Upper lobe of left lung (tissue), 6 donors: Measurements from ENCODE around the gene STK4. TPM values are rescaled to one million over a fixed set of nuclear protein-coding genes. Genes with fewer than 3 reads are reported as not detected.

ENCODE experiments used
- ATAC-seq, 2 donors: fragments of 200-7000 bp; cut with Tn5 transposase; one replicate each; pipeline ENCODE4 v1.9.1; 2022; ENCODE audit warnings: mild to moderate bottlenecking in 2 of 2, moderate library complexity in 2 of 2; ENCODE audit not compliant: low FRiP score in 2 of 2
- DNase-seq, 2 donors: peaks; one replicate each; pipeline ENCODE4 v3.0.0-alpha.2; 2019 to 2020
- H3K27ac ChIP-seq, 4 donors: fragments of 200-600 bp; sonication (generic); one replicate each; pipeline ENCODE4 v1.5.1; 2016 to 2019
- H3K27me3 ChIP-seq, 4 donors: fragments of 200-600 bp; sonication (generic); one replicate each; pipeline ENCODE4 v1.5.1; 2017 to 2019
- H3K36me3 ChIP-seq, 4 donors: fragments of 200-600 bp; sonication (generic); one replicate each; pipeline ENCODE4 v1.5.1; 2016 to 2019
- H3K4me1 ChIP-seq, 4 donors: fragments of 200-600 bp; sonication (generic); one replicate each; pipeline ENCODE4 v1.5.1; 2018 to 2019
- H3K4me3 ChIP-seq, 4 donors: fragments of 200-600 bp; sonication (generic); one replicate each; pipeline ENCODE4 v1.5.1; 2017 to 2019; ENCODE audit warnings: mild to moderate bottlenecking in 2 of 4, moderate library complexity in 1 of 4
- H3K9me3 ChIP-seq, 4 donors: fragments of 200-600 bp; sonication (generic); one replicate each; pipeline ENCODE4 v1.5.1; 2018 to 2019
- EP300 ChIP-seq, 4 donors: sonication (generic); formaldehyde crosslinking; IDR thresholded peaks; one replicate each; pipeline ENCODE4 v1.5.1; 2017; ENCODE audit warnings: antibody characterized with exemption in 4 of 4, control low read depth in 2 of 4
- POLR2A ChIP-seq, 4 donors: fragments of 450-650 bp; IDR thresholded peaks; one replicate each; pipeline ENCODE4 v1.5.1; 2016 to 2017; ENCODE audit warnings: antibody characterized with exemption in 4 of 4, mild to moderate bottlenecking in 2 of 4
- POLR2AphosphoS5 ChIP-seq, 2 donors: sonication (generic); formaldehyde crosslinking; IDR thresholded peaks; one replicate each; pipeline ENCODE4 v1.5.1; 2017; ENCODE audit warnings: antibody characterized with exemption in 2 of 2
- whole genome bisulfite sequencing, 2 donors: methylation state at CpG; one replicate each; pipeline ENCODE4 v1.1.5; 2017 to 2018; 5-methylcytosine and 5-hydroxymethylcytosine counted together
- total RNA-seq, 6 donors: library from RNA; depleted of rRNA in 4 of 6; stranded (reverse); fragments of >200 nt in 4 of 6; gene quantifications; one replicate each; pipeline versions ENCODE4 v1.1.0 to v1.2.1, GENCODE V29; 2016 to 2021
- TF ChIP-seq, protein P1 (sequence below), 6 experiments: fragments of 450-650 bp in 4 of 6; fragments of 200-600 bp in 2 of 6; sonication (generic) in 2 of 6; IDR thresholded peaks; one replicate each; pipeline ENCODE4 v1.5.1; 2016 to 2019; ENCODE audit warnings: antibody characterized with exemption in 6 of 6
- donor health status: DM: no; HTN: no; CAD: no; lungs with moderate emphysema.
- donor health status: DM: no; HTN: yes; CAD: no; lungs with severe emphysema.

Gene STK4
- total RNA-seq, 6 donors from 2014 or later: 31.0 to 76.1 (median 44.1) TPM

DNA sequence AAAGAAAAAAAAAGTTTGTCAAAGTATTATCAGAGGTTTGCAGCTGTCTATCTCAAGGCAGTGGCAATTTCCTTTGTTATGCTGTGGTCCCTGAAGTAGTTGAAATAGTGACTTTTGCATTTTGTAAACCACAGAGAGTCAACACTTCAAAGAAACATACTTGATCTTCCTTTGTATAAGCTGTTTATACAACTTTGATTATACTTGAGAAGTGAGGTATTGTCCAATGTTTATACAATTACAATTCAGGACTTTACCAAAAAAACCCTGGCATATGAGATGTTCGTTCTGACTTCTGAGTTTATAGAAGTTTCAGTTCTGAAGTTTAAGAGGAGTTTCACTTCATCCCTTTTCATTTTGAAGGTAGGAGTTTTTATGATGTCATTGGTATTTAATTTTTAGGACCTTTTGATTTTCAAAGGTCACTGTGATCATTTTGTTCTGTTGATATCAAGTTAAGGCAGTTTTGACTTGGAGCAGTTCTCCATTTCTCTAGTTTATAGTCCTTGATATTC lies 4.0 kb downstream of the STK4 start:
- peak overlapping the region; percentile 44 to 93 (median 69) for H3K27ac ChIP-seq
- no peak for DNase-seq

GRCh38 chr20:44973053-44973452 lies 6.7 kb downstream of the STK4 start:
- H3K36me3 ChIP-seq: peaks cover 16 to 48% (median 37%) of the 10 kb centered on the region in 4 donors
- peaks cover 17 to 29% (median 21%) of the 10 kb centered on the region in 4 donors for H3K4me1 ChIP-seq
- no peaks in the 10 kb centered on the region for H3K9me3 ChIP-seq
- DNase-seq: no peak
- no peak overlapping the region for H3K4me3 ChIP-seq
- ATAC-seq: no peak
- no peak for TF ChIP-seq POLR2AphosphoS5 (IDR thresholded peaks at IDR 0.05)
- TF ChIP-seq, protein P1, sequence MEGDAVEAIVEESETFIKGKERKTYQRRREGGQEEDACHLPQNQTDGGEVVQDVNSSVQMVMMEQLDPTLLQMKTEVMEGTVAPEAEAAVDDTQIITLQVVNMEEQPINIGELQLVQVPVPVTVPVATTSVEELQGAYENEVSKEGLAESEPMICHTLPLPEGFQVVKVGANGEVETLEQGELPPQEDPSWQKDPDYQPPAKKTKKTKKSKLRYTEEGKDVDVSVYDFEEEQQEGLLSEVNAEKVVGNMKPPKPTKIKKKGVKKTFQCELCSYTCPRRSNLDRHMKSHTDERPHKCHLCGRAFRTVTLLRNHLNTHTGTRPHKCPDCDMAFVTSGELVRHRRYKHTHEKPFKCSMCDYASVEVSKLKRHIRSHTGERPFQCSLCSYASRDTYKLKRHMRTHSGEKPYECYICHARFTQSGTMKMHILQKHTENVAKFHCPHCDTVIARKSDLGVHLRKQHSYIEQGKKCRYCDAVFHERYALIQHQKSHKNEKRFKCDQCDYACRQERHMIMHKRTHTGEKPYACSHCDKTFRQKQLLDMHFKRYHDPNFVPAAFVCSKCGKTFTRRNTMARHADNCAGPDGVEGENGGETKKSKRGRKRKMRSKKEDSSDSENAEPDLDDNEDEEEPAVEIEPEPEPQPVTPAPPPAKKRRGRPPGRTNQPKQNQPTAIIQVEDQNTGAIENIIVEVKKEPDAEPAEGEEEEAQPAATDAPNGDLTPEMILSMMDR (IDR thresholded peaks at IDR 0.05): no peak
- no peak for TF ChIP-seq POLR2A (IDR thresholded peaks at IDR 0.05)
- TF ChIP-seq EP300 (IDR thresholded peaks at IDR 0.05): no peak
- no peak overlapping the region for H3K27ac ChIP-seq
- WGBS, 2 donors: 68 to 76% methylated on average over 2 of the region's 2 CpGs
- H3K27me3 ChIP-seq: no peaks in the 10 kb centered on the region

More for the DNA sequence above, 4.0 kb downstream of the STK4 start:
- no peaks in the 10 kb centered on the region for H3K27me3 ChIP-seq
- H3K4me1 ChIP-seq: peaks cover 26 to 39% (median 34%) of the 10 kb centered on the region in 4 donors
- WGBS, 2 donors: 6 to 14% methylated on average over 1 of the region's 1 CpG
- H3K36me3 ChIP-seq: peaks cover 16 to 34% (median 27%) of the 10 kb centered on the region in 4 donors
- peak overlapping the region in 1 of 4 donors; percentile 98 for H3K4me3 ChIP-seq
- ATAC-seq: no peak
- peak in 1 of 4 donors; percentile 17 for TF ChIP-seq POLR2A (IDR thresholded peaks at IDR 0.05)
- TF ChIP-seq EP300 (IDR thresholded peaks at IDR 0.05): no peak
- no peaks in the 10 kb centered on the region for H3K9me3 ChIP-seq

DNA sequence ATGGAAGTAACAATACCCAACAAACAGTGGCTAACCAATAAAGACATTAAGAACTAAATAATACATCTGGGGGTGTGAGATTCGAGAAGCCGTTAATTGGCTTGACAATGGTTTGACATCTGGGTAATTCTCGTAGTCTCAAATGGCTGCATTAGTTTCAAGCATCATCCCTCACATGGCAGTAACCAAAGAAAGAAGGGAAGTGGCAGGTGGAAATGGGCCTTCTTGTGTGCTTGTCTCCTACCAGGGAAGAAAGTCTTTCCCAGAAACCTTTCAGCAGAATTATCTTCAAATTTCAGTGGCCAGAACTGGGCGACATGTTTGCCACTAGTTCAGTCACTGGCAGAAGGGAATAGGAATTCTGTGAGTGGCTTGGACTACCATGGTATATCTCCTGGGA lies 10.4 kb downstream of the STK4 start:
- TF ChIP-seq POLR2A (IDR thresholded peaks at IDR 0.05) (no peak), POLR2AphosphoS5 (IDR thresholded peaks at IDR 0.05) (no peak), EP300 (IDR thresholded peaks at IDR 0.05) (no peak)
- TF ChIP-seq, protein P1 (IDR thresholded peaks at IDR 0.05): no peak
- no peak for DNase-seq
- Histone ChIP-seq H3K4me3 (no peak overlapping the region), H3K4me1 (peaks cover 10 to 27% (median 24%) of the 10 kb centered on the region in 4 donors), H3K9me3 (no peaks in the 10 kb centered on the region), H3K27ac (peak overlapping the region in 1 of 4 donors; percentile 35), H3K36me3 (peaks cover 16 to 85% (median 43%) of the 10 kb centered on the region in 4 donors), H3K27me3 (no peaks in the 10 kb centered on the region)
- ATAC-seq: no peak
- WGBS, 2 donors: 79 to 94% methylated on average over 4 of the region's 4 CpGs

DNA sequence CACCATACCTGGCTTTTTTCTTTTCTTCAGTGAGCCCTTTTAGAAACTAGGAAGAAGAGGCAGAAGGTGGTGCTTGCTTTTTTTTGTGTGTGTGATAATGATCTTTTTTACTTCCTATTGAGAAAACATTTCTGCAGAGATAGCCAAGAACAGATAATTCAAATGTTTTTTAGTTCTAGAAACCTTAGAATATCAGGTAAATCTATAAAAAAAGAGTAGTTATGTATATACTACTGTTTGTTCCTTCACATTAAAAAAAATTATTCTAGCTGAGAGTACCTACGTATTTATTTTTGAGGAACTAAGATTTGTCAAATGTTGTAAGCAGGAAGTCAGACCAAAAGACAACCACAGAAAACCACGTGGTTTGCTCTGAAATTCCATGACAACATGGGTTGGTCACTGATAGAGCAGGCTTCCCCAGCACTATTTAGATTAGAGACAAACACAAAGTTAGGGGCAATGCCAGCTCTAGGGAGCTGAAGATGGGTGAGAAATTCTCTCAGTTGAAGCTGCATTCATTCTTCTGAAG lies 12.8 kb downstream of the STK4 start:
- peak in 1 of 2 donors; percentile 72 for DNase-seq

DNA sequence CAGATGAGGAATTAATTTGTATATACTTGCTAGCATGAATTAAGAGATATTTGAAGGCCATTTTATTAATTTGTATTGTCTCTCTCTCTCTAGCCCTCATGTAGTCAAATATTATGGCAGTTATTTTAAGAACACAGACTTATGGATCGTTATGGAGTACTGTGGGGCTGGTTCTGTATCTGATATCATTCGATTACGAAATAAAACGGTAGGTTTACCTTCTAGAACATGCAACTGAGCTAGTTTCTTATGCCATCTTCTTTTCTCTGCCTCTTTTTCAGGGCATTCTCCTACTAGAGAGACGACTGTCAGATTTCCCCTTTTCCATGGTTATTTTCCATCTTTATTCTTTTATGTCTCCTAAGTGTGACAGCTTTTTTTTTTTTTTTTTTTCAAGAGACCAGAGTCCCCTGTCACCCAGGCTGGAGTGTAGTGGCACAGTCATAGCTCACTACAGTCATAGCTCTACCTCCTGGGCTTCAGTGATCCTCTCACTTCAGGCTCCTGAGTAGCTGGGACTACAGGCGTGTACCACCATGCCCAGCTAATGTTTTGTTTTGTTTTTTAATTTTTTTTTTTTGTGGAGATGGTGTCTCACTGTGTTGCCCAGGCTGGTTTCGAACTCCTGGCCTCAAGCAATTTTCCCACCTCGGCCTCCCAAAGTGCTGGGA lies 15.6 kb downstream of the STK4 start:
- peak overlapping the region in 1 of 4 donors; percentile 7 for H3K27ac ChIP-seq
- H3K9me3 ChIP-seq: no peaks in the 10 kb centered on the region
- peaks cover 10 to 31% (median 22%) of the 10 kb centered on the region in 4 donors for H3K4me1 ChIP-seq
- peaks cover 3 to 81% (median 23%) of the 10 kb centered on the region in 4 donors for H3K36me3 ChIP-seq
- no peak for DNase-seq
- no peak overlapping the region for H3K4me3 ChIP-seq
- ATAC-seq: no peak
- TF ChIP-seq EP300 (IDR thresholded peaks at IDR 0.05) (no peak), POLR2A (IDR thresholded peaks at IDR 0.05) (no peak), POLR2AphosphoS5 (IDR thresholded peaks at IDR 0.05) (no peak)
- TF ChIP-seq, protein P1 (IDR thresholded peaks at IDR 0.05): no peak
- WGBS, 2 donors: 83 to 90% methylated on average over 8 of the region's 8 CpGs
- no peaks in the 10 kb centered on the region for H3K27me3 ChIP-seq

More for the DNA sequence above, 12.8 kb downstream of the STK4 start:
- peaks cover 12 to 82% (median 39%) of the 10 kb centered on the region in 4 donors for H3K36me3 ChIP-seq
- H3K27ac ChIP-seq: peak overlapping the region; percentile 65 to 87 (median 76)
- peaks cover 10 to 27% (median 19%) of the 10 kb centered on the region in 4 donors for H3K4me1 ChIP-seq
- H3K4me3 ChIP-seq: peak overlapping the region in 1 of 4 donors; percentile 7
- 9 to 39% methylated on average over 2 of the region's 2 CpGs for WGBS, 2 donors
- no peak for TF ChIP-seq POLR2AphosphoS5 (IDR thresholded peaks at IDR 0.05)
- TF ChIP-seq EP300 (IDR thresholded peaks at IDR 0.05): peak in 1 of 4 donors; percentile 25
- TF ChIP-seq POLR2A (IDR thresholded peaks at IDR 0.05): peak in 1 of 4 donors; percentile 27
- ATAC-seq: peak; percentile 78 to 88
- no peaks in the 10 kb centered on the region for H3K27me3 ChIP-seq
- no peaks in the 10 kb centered on the region for H3K9me3 ChIP-seq
